HG02571 (cell line): ENCODE measurements around the gene GJD4.

Source experiments
- ATAC-seq: cut with Tn5 transposase; IDR thresholded peaks from one replicate; pipeline ENCODE4 v1.9.1; 2021; ENCODE audit warnings: mild to moderate bottlenecking, moderate library complexity; ENCODE audit not compliant: unreplicated experiment

GJD4 gene

GRCh38 chr10:35644050-35644950 lies 39.2 kb downstream of the GJD4 start:
- ATAC-seq: no peak

GRCh38 chr10:35650894-35651293 lies 45.8 kb downstream of the GJD4 start:
- no peak for ATAC-seq

GRCh38 chr10:35652824-35653223 lies 47.7 kb downstream of the GJD4 start:
- ATAC-seq: no peak

- ATAC-seq: no peak
Observed at GRCh38 chr10:35657621-35658020, 52.5 kb downstream of the GJD4 start.
